ENCODE results near the gene SCN9A.

DNA sequence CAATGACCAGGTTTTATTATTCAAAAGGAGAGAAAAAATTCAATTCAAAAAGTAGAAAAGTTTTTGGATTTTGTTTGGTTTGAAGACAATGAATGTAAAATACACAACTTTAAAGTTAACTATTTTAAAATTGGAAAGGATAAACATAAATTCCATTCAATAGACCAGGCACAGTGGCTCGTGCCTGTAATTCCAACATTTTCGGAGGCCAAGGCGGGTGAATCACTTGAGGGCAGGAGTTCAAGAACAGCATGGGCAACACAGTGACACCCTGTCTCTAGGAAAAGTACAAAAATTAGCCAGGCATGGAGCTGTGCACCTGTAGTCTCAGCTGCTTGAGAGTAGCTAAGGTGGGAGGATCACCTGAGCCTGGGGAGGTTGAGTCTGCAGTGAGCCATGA lies 54.7 kb downstream of the SCN9A start:
- TF ChIP-seq, protein P1, sequence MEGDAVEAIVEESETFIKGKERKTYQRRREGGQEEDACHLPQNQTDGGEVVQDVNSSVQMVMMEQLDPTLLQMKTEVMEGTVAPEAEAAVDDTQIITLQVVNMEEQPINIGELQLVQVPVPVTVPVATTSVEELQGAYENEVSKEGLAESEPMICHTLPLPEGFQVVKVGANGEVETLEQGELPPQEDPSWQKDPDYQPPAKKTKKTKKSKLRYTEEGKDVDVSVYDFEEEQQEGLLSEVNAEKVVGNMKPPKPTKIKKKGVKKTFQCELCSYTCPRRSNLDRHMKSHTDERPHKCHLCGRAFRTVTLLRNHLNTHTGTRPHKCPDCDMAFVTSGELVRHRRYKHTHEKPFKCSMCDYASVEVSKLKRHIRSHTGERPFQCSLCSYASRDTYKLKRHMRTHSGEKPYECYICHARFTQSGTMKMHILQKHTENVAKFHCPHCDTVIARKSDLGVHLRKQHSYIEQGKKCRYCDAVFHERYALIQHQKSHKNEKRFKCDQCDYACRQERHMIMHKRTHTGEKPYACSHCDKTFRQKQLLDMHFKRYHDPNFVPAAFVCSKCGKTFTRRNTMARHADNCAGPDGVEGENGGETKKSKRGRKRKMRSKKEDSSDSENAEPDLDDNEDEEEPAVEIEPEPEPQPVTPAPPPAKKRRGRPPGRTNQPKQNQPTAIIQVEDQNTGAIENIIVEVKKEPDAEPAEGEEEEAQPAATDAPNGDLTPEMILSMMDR (IDR thresholded peaks at IDR 0.05; ENCODE audit: low read depth, low read length, poor library complexity, severe bottlenecking), result no peak
- TF ChIP-seq EZH2phosphoT487 (IDR thresholded peaks at IDR 0.05; ENCODE audit: borderline replicate concordance, low read length), result no peak
